Suprapubic skin (tissue), 4 donors: Measurements from ENCODE around the gene ZNF77. TPM values are rescaled to one million over a fixed set of nuclear protein-coding genes. Genes with fewer than 3 reads are reported as not detected.
"Not testable (repeated sequence)": the region's sequence is repeated elsewhere in the genome, so short reads cannot be mapped to it uniquely, and the experiment has no call there.

Experiments
- DNase-seq, 2 donors: peaks; one replicate each; pipeline ENCODE4 v3.0.0-alpha.2; 2019; ENCODE audit warnings: low spot score in 2 of 2
- H3K27ac ChIP-seq: fragments of 200-600 bp; sonication (generic); one replicate; pipeline ENCODE4 v1.5.1; 2019
- H3K27me3 ChIP-seq: fragments of 200-600 bp; sonication (generic); one replicate; pipeline ENCODE4 v1.5.1; 2019
- H3K36me3 ChIP-seq: fragments of 200-600 bp; sonication (generic); one replicate; pipeline ENCODE4 v1.5.1; 2019
- H3K4me1 ChIP-seq: fragments of 200-600 bp; sonication (generic); one replicate; pipeline ENCODE4 v1.5.1; 2019
- H3K4me3 ChIP-seq: fragments of 200-600 bp; sonication (generic); one replicate; pipeline ENCODE4 v1.5.1; 2019; ENCODE audit warnings: mild to moderate bottlenecking
- H3K9me3 ChIP-seq: fragments of 200-600 bp; sonication (generic); one replicate; pipeline ENCODE4 v1.5.1; 2019
- CTCF ChIP-seq, 2 donors: fragments of 200-600 bp in 1 of 2; fragments of 450-650 bp in 1 of 2; sonication (generic) in 1 of 2; IDR thresholded peaks; one replicate each; pipeline ENCODE4 v1.5.1; 2016 to 2019; ENCODE audit warnings: antibody characterized with exemption in 2 of 2, mild to moderate bottlenecking in 1 of 2, moderate library complexity in 1 of 2
- EP300 ChIP-seq: sonication (generic); formaldehyde crosslinking; IDR thresholded peaks from one replicate; pipeline ENCODE4 v1.6.1; 2017; ENCODE audit warnings: antibody characterized with exemption
- POLR2A ChIP-seq, 2 donors: fragments of 450-650 bp; IDR thresholded peaks; one replicate each; pipeline ENCODE4 v1.6.1; 2017; ENCODE audit warnings: antibody characterized with exemption in 2 of 2, mild to moderate bottlenecking in 2 of 2, moderate library complexity in 2 of 2
- POLR2AphosphoS5 ChIP-seq, 3 donors: sonication (generic); formaldehyde crosslinking; IDR thresholded peaks; one replicate each; pipeline ENCODE4 v1.6.1; 2017; ENCODE audit warnings: antibody characterized with exemption in 3 of 3
- WGBS: methylation state at CpG from one replicate; pipeline ENCODE4 v1.1.5; 2018; 5-methylcytosine and 5-hydroxymethylcytosine counted together
- total RNA-seq, 4 donors: library from RNA; depleted of rRNA; stranded (reverse); fragments of >200 nt; gene quantifications; one replicate each; pipeline ENCODE4 v1.1.0, GENCODE V29; 2016

ZNF77 gene
- total RNA-seq, 4 donors from 2014 or later, result 2.8 to 5.6 (median 3.9) TPM

GRCh38 chr19:2949939-2950285, 5.1 kb upstream of the ZNF77 start:
- no peaks in the 10 kb centered on the region for H3K9me3 ChIP-seq
- H3K36me3 ChIP-seq, result no peaks in the 10 kb centered on the region
- TF ChIP-seq POLR2AphosphoS5 (IDR thresholded peaks at IDR 0.05) (no peak), POLR2A (IDR thresholded peaks at IDR 0.05) (no peak), CTCF (IDR thresholded peaks at IDR 0.05) (no peak), EP300 (no peak)
- H3K27ac ChIP-seq, result peak overlapping the region; percentile 98
- no peaks in the 10 kb centered on the region for H3K27me3 ChIP-seq
- H3K4me3 ChIP-seq, result peak overlapping the region; percentile 90
- 0% methylated on average over 11 of the region's 11 CpGs for WGBS
- H3K4me1 ChIP-seq, result peaks cover 55% of the 10 kb centered on the region
- no peak for DNase-seq

- TF ChIP-seq EP300, result no peak
- no peak for TF ChIP-seq CTCF (IDR thresholded peaks at IDR 0.05)
- TF ChIP-seq POLR2A (IDR thresholded peaks at IDR 0.05), result no peak
- no peak for TF ChIP-seq POLR2AphosphoS5 (IDR thresholded peaks at IDR 0.05)
- Histone ChIP-seq H3K4me3 (peak overlapping the region; percentile 96), H3K27me3 (no peaks in the 10 kb centered on the region), H3K36me3 (no peaks in the 10 kb centered on the region), H3K27ac (peak overlapping the region; percentile 83), H3K9me3 (no peaks in the 10 kb centered on the region), H3K4me1 (peaks cover 35% of the 10 kb centered on the region)
- no peak for DNase-seq
- 41% methylated on average over 16 of the region's 17 CpGs for WGBS
Measured at GRCh38 chr19:2945575-2946184, 909 bp upstream of the ZNF77 start.

GRCh38 chr19:2944403-2944774, 382 bp downstream of the ZNF77 start:
- 2% methylated on average over 23 of the region's 23 CpGs for whole genome bisulfite sequencing
- no peaks in the 10 kb centered on the region for H3K27me3 ChIP-seq
- H3K36me3 ChIP-seq, result peaks cover 3% of the 10 kb centered on the region
- DNase-seq, result no peak
- H3K9me3 ChIP-seq, result no peaks in the 10 kb centered on the region
- no peak for TF ChIP-seq POLR2A (IDR thresholded peaks at IDR 0.05)
- no peak for TF ChIP-seq EP300
- no peak for TF ChIP-seq POLR2AphosphoS5 (IDR thresholded peaks at IDR 0.05)
- no peak for TF ChIP-seq CTCF (IDR thresholded peaks at IDR 0.05)
- peak overlapping the region; percentile 83 for H3K27ac ChIP-seq
- H3K4me1 ChIP-seq, result peaks cover 29% of the 10 kb centered on the region
- H3K4me3 ChIP-seq, result peak overlapping the region; percentile 96

DNA sequence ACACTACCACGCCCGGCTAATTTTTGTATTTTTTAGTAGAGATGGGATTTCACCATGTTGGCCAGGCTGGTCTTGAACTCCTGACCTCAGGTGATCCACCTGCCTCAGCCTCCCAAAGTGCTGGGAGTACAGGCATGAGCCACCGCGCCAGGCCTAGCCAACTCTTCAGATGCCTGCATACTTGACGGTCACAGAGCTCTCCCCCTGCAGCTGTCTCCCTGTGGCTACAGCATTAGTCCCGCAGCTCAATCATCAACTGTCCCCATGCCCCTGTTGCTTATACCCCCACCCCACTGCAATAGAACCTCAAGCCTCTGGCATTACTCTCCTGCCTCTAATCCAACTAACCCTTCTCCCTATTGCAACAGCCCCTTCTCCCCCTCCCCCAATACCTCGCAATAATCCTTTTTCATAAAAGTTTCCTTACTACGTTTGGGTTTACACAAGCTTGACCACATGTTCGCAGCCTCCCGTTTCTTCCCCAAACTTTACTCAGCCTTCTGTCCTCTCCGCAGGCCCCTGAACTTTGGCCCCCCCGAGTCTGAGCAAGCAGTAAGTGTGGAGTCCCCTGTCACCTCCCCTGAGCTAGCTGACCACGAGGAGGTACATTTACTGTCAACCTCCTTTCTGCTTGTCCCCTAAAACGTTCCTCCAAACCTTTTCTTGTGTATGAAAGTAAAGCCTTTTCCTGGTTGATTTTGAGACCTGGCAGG, 1.7 kb downstream of the ZNF77 start:
- 86% methylated on average over 14 of the region's 14 CpGs for WGBS
- H3K9me3 ChIP-seq, result no peaks in the 10 kb centered on the region
- peaks cover 19% of the 10 kb centered on the region for H3K4me1 ChIP-seq
- H3K27ac ChIP-seq, result no peak overlapping the region
- H3K36me3 ChIP-seq, result peaks cover 13% of the 10 kb centered on the region
- H3K4me3 ChIP-seq, result no peak overlapping the region
- no peak for TF ChIP-seq CTCF (IDR thresholded peaks at IDR 0.05)
- TF ChIP-seq POLR2A (IDR thresholded peaks at IDR 0.05), result no peak
- no peak for TF ChIP-seq POLR2AphosphoS5 (IDR thresholded peaks at IDR 0.05)
- no peak for TF ChIP-seq EP300
- H3K27me3 ChIP-seq, result no peaks in the 10 kb centered on the region
- DNase-seq, result no peak

GRCh38 chr19:2935863-2936262, 8.9 kb downstream of the ZNF77 start:
- H3K4me1 ChIP-seq, H3K27me3 ChIP-seq, H3K27ac ChIP-seq, H3K4me3 ChIP-seq, DNase-seq: not testable (repeated sequence)
- Histone ChIP-seq H3K9me3 (peaks cover 14% of the 10 kb centered on the region), H3K36me3 (peaks cover 55% of the 10 kb centered on the region)
- 96% methylated on average over 4 of the region's 4 CpGs for WGBS
